ENCODE data around the gene PUM2.
A peak's percentile ranks its signal among the peaks of the same experiment; 100 is the strongest.
"Not testable (repeated sequence)": the region's sequence is repeated elsewhere in the genome, so short reads cannot be mapped to it uniquely, and the experiment has no call there.

The PUM2 gene

DNA sequence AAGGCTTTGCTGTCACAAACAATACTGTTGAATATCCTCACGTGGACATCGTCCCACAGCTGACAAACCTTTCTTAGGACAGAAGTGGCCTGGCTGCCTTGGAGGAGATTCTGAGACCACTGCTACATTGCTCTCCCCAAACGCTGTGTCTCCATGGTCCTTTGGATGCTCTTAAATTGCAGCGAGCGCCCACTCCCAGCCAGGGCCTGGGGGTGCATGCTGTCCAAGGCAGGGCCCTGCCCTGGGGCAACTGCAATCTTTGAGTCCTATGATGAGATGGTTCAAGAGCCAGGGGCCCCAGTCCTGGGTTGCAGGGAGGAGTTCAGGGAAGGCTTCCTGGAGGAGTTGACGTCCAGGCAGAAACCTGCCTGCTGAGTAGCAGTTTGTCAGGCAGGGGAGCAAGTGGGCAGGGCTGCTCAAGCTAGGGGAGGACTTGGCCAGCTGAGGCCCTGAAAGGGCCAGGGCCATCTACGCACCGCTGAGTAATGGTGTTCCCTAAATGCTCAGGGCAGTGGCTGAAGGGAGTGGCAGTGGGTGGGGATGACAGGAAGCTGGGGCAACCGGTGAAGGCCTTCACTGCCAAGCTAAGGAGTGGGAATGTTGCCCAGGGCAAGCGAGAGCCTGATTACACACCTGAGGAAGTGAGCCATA lies 114.9 kb downstream of the PUM2 start:
- DNase-seq (ENCODE audit: extremely low read depth in 1 of 2, low read depth in 1 of 2): no peak

DNA sequence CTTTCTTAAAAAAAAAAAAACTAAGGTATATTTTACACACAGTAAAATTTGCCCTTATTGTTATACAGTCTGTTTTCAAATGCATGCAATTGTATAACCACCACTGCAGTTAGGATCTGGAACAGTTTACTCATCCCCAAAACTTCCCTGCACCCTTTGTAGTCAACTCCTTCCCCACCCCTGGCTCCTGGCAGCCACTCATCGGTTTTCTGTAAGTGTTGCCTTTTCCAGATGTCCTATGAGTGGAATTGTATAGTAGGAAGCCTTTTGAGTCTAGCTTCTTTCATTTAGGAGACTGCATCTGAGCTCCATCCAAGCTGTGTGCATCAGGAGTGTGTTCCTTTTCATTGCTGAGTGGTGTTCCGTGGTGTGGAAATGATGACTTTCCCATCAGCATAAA lies 116.0 kb downstream of the PUM2 start:
- not testable (repeated sequence) for DNase-seq (ENCODE audit: extremely low read depth in 1 of 2, low read depth in 1 of 2)

DNA sequence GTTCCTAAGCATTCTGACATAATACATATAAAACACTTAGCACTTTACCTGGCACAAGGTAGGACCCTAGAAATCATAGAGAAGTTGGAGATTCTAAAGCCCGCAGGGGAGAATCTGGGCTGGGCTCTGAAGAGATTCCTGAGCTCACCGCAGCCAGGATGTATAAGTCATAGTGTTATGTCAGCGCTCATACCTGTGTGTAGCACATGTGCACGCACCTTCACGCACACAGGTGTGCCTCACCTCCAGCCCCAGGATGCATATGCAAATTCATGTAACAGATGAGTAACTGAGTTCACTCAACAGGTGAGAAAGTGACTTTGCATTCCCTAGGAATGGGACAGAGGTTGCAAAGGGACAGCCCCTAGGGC lies 117.8 kb downstream of the PUM2 start:
- no peak for DNase-seq (ENCODE audit: extremely low read depth in 1 of 2, low read depth in 1 of 2)

DNA sequence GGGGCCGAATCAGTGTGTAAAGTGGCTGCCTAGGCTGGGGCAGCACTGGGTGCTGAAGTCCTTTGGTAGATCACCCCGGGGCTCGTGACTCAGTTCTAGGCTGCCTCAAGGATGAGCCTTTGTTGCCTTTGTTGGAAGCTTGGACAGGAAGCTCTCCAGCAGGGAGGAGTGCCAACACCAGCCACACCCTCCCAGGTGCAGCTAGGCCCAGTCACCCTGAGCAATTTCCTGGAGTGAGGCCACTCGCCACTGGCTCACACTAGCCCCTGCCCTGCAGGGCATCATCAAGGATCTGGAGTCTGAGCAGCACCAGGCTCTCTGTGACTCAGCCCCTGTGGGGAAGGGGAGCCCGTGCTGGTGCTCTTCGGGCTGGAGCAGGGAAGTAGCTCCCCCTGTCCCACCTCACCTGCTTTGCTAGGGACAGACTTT lies 119.0 kb downstream of the PUM2 start:
- DNase-seq (ENCODE audit: extremely low read depth in 1 of 2, low read depth in 1 of 2): no peak

DNA sequence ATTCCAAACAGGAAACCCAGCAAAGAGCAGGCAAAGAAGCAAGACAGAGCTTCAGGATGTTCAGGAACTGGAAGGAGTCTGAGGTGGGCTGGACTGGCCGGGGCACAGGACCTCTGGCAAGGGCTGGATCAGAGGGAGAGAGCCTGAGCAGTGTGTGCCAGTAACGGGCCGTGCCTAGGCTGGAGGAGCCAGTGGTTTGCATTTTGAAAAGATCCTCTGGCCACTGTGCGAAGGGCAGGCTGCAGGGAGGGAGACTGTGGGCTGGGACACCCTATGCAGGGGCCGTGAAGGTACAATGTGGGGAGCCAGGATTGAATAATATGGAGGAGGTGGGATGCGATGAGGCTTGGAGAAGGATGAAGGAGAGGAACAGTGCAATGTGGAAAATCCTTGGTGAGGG lies 119.5 kb downstream of the PUM2 start:
- no peak for DNase-seq (ENCODE audit: extremely low read depth in 1 of 2, low read depth in 1 of 2)

DNA sequence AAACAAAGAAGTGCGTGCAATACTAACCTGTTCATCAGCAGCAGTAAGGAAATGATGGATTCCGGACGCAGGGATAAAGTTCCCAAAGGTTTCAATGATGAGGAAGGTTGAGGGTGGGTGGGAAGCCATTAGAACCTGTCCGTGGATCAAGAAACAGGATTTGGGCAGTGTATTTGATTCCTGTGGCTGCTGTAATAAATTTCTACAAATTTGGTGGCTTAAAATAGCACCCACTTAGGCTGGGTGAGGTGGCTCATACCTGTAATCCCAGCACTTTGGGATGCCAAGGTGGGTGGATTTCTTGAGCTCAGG lies 120.6 kb downstream of the PUM2 start:
- DNase-seq (ENCODE audit: extremely low read depth in 1 of 2, low read depth in 1 of 2): no peak

DNA sequence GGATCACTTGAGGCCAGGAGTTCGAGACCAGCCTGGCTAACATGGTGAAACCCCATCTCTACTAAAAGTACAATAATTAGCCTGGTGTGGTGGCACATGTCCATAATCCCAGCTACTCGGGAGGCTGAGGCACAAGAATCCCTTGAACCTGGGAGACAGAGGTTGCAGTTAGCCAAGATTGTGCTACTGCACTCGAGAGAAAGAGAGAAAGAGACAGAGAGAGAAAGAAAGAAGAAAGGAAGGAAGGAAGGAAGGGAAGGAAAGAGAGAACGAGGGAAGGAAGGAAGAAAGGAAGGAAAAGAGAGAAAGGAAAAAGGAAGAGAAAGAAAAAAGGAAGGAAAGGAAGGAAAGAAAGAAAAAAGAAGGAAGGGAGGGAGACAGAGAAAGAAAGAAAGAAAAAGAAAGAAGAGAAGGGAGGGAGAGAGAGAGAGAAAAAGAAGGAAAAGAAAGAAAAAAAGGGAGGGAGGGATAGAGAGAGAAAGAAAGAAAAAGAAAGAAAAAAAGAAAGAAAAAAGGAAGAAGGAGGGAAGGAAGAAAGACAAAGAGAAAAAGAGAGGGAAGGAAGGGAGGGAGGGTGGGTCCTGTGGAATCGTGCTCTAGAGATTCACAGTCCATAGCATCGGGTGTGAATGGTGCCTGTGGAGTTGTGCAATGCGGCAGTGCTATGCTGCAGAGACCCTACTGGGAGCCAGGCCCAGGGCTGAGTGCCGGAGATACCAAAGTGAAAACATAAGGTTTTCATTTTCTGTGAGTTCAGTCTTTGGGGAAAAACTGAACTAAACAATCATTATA lies 121.1 kb downstream of the PUM2 start:
- DNase-seq (ENCODE audit: extremely low read depth in 1 of 2, low read depth in 1 of 2): no peak

DNA sequence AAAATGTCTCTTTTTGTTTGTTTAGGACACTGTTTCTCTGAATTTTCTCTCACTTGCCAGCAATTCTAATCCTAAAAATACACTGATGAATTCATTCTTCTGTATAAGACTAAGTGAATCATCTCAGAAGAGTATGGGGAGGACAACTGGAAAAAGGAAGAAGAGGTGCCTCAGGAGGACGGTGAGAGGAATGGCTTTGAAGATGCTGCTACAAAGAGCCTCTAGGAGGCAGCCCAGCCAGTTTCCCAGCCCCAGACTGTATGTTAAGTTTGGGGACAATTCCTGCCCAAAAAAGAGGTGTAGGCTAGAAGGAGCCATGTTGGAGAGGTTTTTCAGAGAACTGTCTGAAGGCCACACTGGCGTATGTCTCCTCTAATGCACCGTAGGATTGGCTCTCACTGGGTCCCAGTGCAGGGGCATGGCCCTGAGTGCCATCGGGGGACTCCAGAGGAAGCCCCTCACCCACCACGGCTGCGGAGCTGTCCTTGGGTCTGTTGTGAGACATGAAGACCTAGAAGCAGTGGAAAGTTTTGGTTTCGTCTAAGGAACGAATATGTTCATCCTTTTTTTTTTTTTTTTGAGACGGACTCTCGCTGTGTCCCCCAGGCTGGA lies 122.6 kb downstream of the PUM2 start:
- no peak for DNase-seq (ENCODE audit: extremely low read depth in 1 of 2, low read depth in 1 of 2)

DNA sequence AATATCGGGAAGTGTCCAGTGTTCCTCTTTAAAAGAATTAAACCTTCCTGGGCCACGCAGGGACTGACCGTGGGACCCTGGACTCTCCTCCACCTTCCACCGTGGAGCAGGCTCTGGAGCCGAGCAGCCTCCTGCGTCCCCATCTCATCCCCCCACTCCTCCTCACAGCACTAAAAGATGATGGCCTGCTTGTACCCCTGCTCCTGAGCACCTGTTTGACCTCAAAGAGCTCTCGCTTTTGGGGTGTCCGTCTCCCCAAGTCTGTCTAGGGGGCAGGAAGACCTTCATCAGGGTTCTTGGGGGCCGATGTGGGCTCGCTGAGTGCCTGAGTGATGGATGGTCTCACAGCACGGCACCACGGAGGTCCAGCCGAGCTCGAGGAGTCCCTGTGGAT lies 124.5 kb downstream of the PUM2 start:
- no peak for DNase-seq (ENCODE audit: extremely low read depth in 1 of 2, low read depth in 1 of 2)

DNA sequence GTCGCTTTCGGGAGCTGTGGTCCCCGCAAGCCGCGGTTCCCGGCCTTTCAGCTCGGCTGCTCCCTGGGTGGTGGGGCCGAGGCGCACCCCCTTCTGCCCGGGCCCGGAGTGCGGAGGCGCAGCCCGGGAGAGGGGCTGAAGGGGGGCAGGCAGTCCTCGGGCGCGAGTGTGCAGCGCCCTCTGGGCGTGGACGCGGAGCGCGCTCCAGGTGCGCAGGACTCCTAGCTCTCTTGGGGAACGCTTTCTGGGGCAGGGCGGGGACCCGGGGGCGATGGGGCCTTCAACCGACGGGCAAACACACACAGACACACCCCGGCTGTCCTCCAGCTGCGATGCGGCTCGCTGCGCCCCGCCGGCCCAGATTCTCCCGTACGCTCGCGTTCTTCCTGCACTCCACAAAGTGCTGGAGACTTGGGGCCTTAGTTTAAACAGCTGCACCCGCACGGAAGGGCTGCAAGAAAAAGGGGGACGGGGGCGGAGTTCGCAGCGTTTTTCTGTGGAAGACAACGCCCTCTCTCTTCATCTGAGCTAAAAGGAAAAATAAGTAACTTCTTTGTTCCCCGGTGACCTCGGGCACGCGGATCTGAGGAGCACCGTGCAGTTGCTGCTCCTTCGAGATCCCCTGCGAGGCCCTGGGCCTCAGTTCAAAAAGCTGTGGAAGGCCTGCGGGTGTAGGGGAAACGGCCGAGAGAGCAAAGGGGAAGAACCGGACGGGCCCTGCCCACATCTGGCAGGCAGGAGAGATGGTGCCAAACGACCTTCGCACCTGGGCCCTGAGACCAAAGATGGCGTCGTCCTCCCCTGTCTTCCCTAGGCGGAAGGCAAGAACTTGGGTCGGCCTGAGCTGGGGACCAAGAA lies 125.1 kb downstream of the PUM2 start:
- peak in 1 of 2 donors; percentile 11 for DNase-seq (ENCODE audit: extremely low read depth in 1 of 2, low read depth in 1 of 2)

DNA sequence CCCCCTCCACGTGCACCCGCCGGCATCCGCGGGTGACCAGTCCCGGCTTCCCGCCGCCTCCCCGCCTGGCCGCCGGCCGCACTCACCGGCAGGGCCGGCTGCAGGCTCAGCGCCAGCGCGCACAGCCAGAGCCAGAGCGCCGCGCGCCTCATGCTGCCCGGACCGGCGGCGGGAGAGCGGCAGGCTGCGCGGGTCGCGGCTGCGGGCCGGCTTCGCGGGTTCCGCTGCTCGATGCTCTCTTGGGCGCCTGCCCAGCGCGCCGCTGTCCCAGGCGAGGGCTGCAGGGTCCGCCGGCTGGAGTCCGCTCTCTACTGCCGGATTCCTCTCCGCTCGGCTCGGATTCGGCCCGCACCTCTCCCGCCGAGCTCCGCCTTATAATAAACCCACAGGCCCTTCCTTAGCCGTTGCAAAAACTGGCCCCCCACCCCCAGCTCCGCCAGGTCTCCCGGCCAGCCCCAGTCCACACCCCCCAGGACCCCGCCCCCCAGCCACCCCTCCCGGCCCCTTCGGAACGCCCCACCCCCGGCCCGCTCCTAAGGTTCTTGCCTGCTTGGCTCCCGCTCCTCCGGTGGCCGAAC lies 125.8 kb downstream of the PUM2 start, which contains the start of gene SDC1:
Gene SDC1 (minus strand): TSS at position 415 of the 578 bp plus-strand sequence. CDS start 263 bp downstream, at position 152.
- no peak for DNase-seq (ENCODE audit: extremely low read depth in 1 of 2, low read depth in 1 of 2)

DNA sequence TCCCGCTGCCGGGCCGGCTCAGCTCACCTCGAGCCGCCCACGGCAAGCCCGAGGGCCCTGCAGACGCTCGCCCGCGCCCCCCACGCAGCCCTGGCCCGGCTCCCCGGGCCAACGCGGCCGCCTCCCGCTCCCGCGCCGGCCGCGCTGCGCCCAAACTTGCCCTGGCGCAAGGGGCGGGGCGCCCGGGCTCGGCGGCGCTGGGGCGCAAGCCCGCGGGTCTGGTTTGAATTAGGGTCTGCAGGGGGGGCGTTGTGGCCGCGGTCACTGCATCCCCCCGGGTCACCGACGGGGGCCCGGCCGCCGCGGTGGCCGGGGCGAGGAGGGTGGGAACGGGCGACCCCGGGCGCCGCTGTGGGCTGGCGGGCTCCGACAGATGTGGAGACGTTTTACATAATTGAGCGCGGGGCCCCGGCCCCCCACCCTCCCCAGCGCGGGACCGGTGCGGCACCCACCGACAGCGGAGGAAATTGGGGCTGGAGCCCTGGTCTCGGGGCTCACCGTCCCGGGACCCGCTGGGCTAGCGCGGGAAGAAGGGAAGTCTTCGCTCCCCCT lies 126.4 kb downstream of the PUM2 start:
- DNase-seq (ENCODE audit: extremely low read depth in 1 of 2, low read depth in 1 of 2): no peak

DNA sequence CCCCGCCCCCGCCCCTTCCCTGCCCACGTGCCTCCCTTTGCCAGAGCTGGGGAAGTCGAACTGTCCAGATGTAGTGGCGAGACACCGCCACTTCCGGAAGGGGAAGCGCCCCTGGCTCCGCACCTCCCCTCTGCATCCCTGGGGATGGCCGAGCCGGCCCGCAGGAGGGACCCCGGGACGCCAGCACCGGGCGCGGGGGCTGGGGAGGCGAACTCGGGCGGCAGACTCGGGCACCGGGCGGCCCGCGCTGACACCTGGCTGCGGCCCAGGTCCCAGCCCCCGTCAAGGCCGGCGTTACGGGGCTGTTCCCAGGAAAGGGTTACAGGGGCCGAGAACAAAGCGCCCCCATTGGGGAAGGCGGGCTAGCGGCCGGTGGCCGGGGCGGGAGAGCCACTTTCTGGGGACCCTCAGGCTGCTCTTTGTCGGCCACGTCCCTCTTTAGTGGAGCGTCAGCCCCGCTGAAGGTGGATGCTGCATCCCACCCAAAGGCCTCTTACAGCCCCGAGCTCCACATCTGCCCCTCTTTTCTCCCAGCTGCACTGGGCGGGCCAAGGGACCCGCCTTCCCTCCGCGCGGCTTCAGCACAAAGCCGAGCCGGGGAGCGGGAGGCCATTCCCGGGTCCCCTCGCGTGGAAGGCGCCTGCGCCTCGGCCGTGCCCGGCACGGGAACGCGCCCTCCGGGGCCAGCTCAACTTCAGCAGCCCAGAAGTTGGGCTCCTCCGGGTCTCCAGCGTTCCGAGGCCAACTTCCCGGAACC lies 127.1 kb downstream of the PUM2 start:
- no peak for DNase-seq (ENCODE audit: extremely low read depth in 1 of 2, low read depth in 1 of 2)

DNA sequence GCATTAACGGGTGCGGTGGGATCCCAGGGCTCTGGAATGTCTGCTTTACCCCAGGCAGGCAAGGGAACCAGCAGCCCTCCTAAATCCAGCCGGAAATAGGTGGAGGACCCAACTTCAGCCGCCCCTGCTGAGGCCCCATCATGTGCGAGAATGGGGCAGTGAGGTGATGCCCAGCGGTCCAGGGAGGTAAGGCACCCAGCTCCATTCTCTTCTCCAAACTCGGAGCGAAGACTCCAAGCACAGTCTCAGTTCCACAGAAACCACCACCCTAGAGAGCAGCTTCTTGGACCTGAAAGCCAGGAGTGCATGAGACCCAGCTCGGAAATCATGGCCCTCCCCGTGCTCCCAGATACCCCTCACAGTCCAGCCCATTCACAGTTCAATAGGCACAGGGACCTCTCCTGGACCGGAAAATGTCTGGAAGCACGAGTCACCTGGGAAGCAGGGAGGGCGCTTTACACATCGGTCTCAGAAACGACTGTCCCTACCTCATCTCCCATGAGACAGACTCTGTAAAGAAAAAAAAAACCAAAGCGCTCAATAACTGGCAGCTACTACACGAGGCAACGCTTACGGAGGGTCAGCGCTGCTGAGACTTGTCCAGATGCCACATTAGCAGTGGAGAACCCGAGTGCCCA lies 127.8 kb downstream of the PUM2 start:
- no peak for DNase-seq (ENCODE audit: extremely low read depth in 1 of 2, low read depth in 1 of 2)

DNA sequence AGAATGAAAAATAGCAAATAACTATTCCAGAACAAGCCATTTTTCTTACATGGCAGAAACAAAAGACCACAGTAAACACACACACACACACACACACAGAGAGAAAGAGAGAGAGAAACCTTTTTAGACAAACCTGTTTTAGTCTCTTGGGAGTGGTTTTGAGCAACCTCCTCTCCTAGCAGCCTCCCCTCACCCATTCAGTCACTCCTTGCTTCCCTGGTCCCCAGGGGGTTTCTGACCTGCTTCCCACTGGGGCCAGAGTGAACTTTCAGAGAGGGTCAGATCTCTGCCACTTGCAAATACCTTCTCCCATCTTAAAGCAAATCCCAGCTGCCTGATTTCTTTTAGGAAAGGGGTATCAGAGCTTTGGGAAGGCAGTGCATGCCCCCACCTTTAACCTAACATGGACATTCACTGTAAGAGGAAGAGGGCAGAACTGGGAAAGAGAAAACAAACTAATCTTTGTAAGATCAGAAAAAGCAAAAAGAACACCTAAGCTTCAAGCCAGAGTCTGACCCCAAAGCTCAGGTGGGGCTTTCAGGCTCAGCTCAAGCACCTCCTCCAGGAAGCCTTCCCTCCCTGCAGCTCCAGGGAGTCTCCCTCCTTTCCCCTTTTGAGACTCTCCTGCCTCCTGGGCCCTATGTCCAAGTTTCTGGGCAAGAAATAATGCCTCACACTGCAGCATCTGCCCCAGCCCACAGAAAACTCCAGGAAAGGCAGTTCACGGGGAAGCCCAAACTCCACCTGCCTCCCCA lies 128.5 kb downstream of the PUM2 start:
- no peak for DNase-seq (ENCODE audit: extremely low read depth in 1 of 2, low read depth in 1 of 2)

DNA sequence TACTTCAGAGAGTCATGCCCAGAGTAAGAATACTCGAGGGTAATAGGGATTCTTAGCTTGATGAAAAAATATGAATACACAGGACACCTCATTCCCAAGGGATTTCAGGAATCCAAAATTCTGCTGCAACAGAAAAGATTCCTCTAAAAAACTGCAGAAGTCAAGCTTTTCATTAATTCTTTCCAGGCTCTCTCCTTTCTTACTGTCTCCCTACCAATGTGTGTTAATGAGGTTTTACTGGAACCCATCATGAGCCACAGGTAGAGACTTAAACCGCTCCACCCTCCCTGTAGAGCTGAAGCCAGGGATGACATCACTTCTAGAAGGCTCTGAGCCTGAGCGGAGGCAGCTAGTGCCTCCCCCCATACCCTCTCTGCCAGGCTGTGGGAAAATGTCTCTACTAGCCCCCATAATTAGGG lies 129.1 kb downstream of the PUM2 start:
- no peak for DNase-seq (ENCODE audit: extremely low read depth in 1 of 2, low read depth in 1 of 2)

DNA sequence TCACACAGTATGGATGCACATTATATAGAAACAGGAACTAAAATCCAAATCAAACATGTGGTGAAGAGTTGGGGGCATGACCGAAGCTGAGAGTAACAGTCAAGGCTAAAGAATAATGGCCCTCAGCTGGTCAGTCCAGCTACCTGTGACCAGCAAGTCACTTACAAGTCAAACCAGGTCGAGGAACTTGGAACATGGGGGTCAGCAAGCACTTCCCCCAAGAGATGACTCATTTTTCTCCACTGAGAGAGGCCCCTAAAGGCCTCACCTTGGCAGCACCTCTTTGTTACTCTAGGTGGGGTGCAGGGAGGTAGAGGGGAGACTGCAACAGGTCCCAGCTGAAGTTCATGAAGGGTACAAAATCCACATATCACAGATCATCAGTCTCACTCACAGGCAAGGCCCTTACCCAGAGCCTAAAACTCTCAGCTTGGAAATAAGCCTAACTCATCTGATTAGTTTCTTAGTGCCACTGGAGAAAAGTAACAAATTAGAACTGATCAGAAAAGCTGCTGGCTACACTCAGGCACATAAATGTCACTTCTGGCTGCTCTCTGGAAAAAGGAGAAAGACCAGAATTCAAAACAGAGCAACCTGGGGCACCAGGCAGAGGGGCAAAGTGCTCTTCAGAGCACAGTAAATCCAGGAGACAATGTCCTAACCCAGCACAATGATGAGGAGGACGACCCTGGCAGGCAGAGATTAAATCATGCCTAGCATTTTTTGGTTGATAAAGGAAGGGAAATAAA lies 129.7 kb downstream of the PUM2 start:
- DNase-seq (ENCODE audit: extremely low read depth in 1 of 2, low read depth in 1 of 2): no peak

DNA sequence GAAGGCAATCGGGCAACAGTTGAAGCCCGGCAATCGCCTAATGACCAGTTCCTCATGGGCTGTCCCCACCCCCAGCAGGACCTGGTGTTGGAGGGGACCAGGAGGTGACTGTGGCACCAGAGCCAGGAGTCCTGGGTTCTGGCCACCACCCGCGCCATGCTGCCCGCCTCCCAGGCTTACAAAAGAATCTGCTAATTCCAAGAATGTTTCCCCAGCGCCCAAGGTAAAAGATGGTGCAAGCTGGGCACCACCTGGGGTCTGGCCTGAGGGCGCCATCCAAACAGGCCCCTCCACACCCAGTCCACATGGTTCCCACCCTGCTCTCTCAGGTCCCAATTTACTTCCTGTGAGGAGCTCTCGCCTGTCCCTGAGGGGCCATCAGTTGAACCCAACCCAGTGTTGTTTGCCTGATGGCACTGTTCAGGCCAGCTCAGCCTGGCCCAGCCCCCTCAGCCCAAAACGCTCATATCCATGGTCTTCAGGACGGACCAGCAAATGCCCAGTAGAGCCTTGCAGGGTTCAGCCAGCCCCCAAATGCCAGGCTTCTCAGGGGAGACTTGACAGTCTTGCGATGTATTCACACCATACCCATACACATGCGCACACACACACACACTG lies 130.8 kb downstream of the PUM2 start:
- DNase-seq (ENCODE audit: extremely low read depth in 1 of 2, low read depth in 1 of 2): no peak

Measured in stimulated activated CD8-positive, alpha-beta memory T cell treated with anti-CD3 and anti-CD28 coated beads, Interleukin-7, amount 100 ng/mL, for 48 hours (primary cell).